IPS-NIHi7 (cell line): ENCODE results near the gene LDLR.

Experiments
- DNase-seq: peaks from one replicate; pipeline ENCODE4 v3.0.0; 2012; ENCODE audit warnings: mixed read lengths; ENCODE audit errors: extremely low spot score

LDLR gene

DNA sequence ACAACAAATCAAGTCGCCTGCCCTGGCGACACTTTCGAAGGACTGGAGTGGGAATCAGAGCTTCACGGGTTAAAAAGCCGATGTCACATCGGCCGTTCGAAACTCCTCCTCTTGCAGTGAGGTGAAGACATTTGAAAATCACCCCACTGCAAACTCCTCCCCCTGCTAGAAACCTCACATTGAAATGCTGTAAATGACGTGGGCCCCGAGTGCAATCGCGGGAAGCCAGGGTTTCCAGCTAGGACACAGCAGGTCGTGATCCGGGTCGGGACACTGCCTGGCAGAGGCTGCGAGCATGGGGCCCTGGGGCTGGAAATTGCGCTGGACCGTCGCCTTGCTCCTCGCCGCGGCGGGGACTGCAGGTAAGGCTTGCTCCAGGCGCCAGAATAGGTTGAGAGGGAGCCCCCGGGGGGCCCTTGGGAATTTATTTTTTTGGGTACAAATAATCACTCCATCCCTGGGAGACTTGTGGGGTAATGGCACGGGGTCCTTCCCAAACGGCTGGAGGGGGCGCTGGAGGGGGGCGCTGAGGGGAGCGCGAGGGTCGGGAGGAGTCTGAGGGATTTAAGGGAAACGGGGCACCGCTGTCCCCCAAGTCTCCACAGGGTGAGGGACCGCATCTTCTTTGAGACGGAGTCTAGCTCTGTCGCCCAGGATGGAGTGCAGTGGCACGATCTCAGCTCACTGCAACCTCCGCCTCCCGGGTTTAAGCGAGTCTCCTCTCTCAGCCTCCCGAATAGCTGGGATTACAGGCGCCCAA is at the start of gene LDLR:
Gene LDLR (plus strand): TSS at position 210 of the 760 bp plus-strand sequence. CDS start 86 bp downstream, at position 296.
- peak; percentile 84 for DNase-seq

- no peak for DNase-seq
Measured at GRCh38 chr19:11041194-11041593, 48.1 kb upstream of the LDLR start.

- no peak for DNase-seq
Measured at GRCh38 chr19:11041966-11042627, 47.2 kb upstream of the LDLR start.

- DNase-seq, result no peak
Measured at GRCh38 chr19:11044431-11044830, 44.8 kb upstream of the LDLR start.

DNA sequence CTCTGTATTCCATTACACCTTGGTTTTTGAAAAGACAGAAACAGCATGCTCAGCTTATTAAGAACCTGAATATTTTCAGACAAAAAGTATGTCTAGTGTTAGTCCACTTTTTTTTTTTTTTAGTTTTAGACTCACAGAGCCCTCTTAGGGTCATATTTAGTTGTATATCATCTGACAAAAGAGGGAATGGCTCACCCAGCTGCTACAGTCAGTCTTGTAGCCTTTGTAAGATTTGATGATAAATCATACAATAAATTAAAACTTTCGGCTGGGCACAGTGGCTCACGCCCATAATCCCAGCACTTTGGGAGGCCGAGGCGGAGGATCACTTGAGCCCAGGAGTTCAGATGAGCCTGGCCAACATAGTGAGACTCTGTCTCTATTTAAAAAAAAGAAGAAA is 43.7 kb upstream of the LDLR start:
- DNase-seq, result no peak

DNA sequence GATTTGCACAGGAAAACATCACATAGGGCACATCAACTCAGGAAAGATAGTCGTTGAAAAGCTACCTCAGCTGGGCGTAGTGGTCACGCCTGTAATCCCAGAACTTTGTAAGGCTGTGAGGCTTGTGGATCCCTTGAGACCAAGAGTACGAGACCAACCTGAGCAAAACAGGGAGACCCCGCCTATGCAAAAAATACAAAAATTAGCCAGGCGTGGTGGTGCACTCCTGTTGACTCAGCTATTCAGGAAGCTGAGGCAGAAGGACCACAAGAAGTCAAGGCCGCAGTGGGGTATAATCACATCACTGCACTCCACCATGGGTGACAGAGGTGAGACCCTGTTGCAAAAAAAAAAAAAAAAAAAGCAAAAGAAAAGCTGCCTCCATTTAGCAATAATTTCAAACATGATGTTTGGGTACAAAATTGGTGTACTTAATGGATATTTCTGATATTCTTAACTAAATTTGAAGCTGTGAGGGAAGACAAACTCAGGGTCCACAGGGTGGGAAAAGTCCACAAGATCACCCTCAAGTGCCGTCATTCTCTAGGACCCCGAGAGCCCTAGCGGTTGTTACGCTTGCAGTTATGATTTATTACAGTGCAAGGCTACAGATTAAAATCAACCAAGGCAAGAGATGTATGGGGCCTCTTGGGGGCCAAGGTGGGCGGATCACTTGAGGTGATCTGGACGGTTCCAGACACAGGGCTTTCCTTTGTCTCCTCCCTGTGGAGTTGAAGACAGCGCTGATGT is 42.5 kb upstream of the LDLR start:
- no peak for DNase-seq

GRCh38 chr19:11047866-11048265 is 41.4 kb upstream of the LDLR start:
- DNase-seq, result no peak

GRCh38 chr19:11050323-11051114 is 38.7 kb upstream of the LDLR start:
- no peak for DNase-seq

GRCh38 chr19:11053817-11054195 is 35.5 kb upstream of the LDLR start:
- DNase-seq, result no peak

GRCh38 chr19:11054200-11054599 is 35.1 kb upstream of the LDLR start:
- no peak for DNase-seq

DNA sequence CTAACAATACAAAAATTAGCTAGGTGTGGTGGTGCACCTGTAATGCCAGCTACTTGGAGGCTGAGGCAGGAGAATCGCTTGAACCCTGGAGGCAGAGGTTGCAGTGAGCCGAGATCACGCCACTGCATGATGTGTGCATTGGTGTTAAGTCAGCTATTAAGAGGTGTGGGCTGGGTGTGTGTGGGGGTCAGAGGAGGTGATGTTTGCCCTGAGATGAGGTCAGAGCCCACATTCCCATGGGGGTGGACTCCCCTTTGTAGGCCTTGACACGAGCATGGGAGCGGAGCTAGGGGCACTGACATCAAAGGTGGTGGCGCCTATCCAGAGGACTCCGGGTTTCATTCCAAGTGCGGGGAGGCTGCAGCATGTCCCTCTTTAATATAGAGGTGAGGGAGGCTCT is 34.6 kb upstream of the LDLR start:
- DNase-seq, result no peak

GRCh38 chr19:11058246-11059030 is 30.8 kb upstream of the LDLR start:
- no peak for DNase-seq

DNA sequence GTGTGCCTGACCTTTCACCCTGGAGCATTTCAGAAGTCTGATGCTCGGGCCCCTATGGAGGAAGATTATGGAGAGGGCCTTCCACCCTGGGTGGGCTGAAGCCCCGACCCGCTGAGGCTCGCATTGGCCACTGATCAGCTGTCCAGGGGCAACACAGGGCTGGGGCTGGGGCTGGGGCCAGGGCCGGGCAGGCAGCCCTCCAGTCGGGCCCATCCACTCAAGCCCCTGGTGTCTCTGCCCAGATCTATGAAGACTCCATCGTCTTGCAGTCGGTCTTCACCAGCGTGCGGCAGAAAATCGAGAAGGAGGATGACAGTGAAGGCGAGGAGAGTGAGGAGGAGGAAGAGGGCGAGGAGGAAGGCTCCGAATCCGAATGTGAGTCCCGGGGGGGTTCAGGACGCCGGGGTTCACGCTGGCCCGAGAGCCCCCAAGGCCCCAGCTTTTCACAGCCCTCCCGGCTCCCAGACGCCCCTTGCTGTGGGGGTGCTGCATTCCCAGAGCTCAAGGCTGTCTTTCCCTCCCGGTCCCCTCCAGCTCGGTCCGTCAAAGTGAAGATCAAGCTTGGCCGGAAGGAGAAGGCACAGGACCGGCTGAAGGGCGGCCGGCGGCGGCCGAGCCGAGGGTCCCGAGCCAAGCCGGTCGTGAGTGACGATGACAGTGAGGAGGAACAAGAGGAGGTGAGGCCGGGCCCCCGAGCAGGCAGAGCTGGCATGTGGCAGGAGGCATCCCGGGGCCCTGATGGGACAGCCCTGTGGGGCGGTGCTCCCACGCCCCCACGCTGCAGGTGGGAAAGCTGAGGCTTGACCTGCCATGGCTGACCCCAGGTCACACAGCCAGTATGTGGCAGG is 29.5 kb upstream of the LDLR start:
- DNase-seq, result no peak

DNA sequence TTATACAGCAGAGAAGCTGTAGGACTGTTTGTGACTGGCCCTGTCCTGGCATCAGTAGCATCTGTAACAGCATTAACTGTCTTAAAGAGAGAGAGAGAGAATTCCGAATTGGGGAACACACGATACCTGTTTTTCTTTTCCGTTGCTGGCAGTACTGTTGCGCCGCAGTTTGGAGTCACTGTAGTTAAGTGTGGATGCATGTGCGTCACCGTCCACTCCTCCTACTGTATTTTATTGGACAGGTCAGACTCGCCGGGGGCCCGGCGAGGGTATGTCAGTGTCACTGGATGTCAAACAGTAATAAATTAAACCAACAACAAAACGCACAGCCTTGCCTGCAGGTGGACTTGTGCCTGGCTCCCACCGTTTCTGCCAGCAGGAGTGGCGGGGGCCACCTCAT is 27.3 kb upstream of the LDLR start:
- DNase-seq, result no peak

- DNase-seq, result no peak
Measured at GRCh38 chr19:11063434-11063833, 25.8 kb upstream of the LDLR start.

DNA sequence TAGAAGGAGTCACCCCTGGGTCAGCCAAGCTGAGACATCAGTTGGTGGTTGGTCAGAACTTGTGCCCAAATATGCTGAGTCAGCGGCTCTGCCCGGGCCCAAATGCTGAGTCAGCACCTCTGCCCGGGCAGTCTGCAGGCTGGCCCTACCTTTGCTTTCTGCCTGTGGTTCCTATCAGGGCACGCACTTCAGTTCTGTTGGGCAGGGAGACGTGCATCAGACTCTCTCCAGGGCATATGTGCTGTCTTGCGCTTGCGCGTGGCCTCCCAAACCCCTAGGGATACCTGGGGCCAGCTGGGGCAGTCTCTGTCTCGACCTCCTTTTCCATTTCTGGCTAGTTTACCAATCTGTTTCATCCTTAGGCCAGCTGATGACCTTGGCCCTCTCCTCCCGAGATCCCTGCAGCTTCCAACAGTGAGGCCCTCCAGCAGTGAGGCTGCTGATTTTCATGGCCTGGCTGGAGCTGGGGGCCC is 24.4 kb upstream of the LDLR start:
- no peak for DNase-seq

DNA sequence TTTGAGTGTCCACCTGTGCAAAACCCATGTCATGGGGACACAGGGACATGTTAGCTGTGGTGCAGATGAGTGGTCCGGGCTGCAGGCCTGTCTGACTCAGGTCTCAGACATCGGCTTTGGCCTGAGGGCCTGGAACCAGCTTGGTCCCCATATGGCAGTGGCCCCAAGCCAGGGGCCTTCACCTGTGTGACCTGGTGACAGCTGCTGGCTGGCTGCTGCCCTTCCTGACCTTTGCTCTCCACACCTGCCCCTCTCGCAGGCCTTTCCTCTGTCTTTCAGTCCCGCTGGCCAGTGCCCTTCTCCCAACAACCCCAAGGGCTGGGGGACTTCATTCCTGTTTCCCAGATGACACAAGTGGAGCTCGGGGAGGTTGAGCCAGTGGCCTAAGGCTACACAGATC is 22.9 kb upstream of the LDLR start:
- DNase-seq, result no peak

- no peak for DNase-seq
Measured at GRCh38 chr19:11067356-11068113, 21.7 kb upstream of the LDLR start.

- DNase-seq, result no peak
Measured at GRCh38 chr19:11069561-11069960, 19.7 kb upstream of the LDLR start.
